Hepatocyte (in vitro differentiated cells): Measurements from ENCODE around the gene DPT.

ENCODE experiments used
- EZH2 ChIP-seq: fragments of 200-600 bp; sonication (generic); IDR thresholded peaks from 2 replicates; pipeline ENCODE4 v1.6.1; 2016; ENCODE audit warnings: antibody characterized with exemption, mild to moderate bottlenecking, borderline replicate concordance
- TF ChIP-seq, protein P1 (sequence below): fragments of 200-600 bp; sonication (generic); IDR thresholded peaks from 2 replicates; pipeline ENCODE4 v1.5.1; 2016; ENCODE audit warnings: antibody characterized with exemption, mild to moderate bottlenecking; ENCODE audit not compliant: poor library complexity

- TF ChIP-seq, protein P1, sequence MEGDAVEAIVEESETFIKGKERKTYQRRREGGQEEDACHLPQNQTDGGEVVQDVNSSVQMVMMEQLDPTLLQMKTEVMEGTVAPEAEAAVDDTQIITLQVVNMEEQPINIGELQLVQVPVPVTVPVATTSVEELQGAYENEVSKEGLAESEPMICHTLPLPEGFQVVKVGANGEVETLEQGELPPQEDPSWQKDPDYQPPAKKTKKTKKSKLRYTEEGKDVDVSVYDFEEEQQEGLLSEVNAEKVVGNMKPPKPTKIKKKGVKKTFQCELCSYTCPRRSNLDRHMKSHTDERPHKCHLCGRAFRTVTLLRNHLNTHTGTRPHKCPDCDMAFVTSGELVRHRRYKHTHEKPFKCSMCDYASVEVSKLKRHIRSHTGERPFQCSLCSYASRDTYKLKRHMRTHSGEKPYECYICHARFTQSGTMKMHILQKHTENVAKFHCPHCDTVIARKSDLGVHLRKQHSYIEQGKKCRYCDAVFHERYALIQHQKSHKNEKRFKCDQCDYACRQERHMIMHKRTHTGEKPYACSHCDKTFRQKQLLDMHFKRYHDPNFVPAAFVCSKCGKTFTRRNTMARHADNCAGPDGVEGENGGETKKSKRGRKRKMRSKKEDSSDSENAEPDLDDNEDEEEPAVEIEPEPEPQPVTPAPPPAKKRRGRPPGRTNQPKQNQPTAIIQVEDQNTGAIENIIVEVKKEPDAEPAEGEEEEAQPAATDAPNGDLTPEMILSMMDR: no peak
- TF ChIP-seq EZH2: no peak
Measured at GRCh38 chr1:168742994-168743650, 14.1 kb upstream of the DPT start.
